A549 (cell line): ENCODE data around the gene TNNC1. TPM values are rescaled to one million over a fixed set of nuclear protein-coding genes. Genes with fewer than 3 reads are reported as not detected.

Experiments used
- ATAC-seq, 2 experiments: fragments of 200-7000 bp in 1 of 2; fragments of >200 bp in 1 of 2; cut with Nextera tagmentation in 1 of 2; cut with Tn5 transposase in 1 of 2; 3 replicates each; pipeline versions ENCODE4 v1.8.0 to v1.9.1; 2018 to 2020; ENCODE audit warnings: mild to moderate bottlenecking in 1 of 2, moderate library complexity in 1 of 2
- CTCF ChIA-PET: fragments of 300-600 bp; sonication (Branson Sonifier 250); formaldehyde crosslinking; extraction: SDS; loops from one replicate; lab custom pipeline; 2021; ENCODE audit warnings: antibody characterized with exemption, inconsistent platforms; lab: Yijun Ruan, JAX
- POLR2A ChIA-PET: fragments of 350-600 bp; formaldehyde crosslinking; extraction: SDS; loops from one replicate; lab custom pipeline; 2021; ENCODE audit warnings: antibody characterized with exemption, inconsistent platforms; lab: Yijun Ruan, JAX
- DNase-seq, 2 experiments: peaks; one replicate each; pipeline versions ENCODE4 v3.0.0 to v3.0.0-alpha.2; 2011 to 2016; ENCODE audit warnings: low read depth in 1 of 2, low spot score in 1 of 2
- FAIRE-seq: peaks from 2 replicates; lab custom pipeline; 2011; peaks lifted over from hg19 to GRCh38; lab: Jason Lieb, UNC
- H3K27ac ChIP-seq, 2 experiments: fragments of >200 bp; sonication (Bioruptor Twin); formaldehyde crosslinking; 3 replicates each; pipeline ENCODE4 v1.5.1; 2016 to 2017
- H3K4me1 ChIP-seq: fragments of >200 bp; sonication (Bioruptor Twin); formaldehyde crosslinking; 3 replicates; pipeline ENCODE4 v1.6.1; 2016
- H3K4me2 ChIP-seq: fragments of >200 bp; sonication (Bioruptor Twin); formaldehyde crosslinking; 3 replicates; pipeline ENCODE4 v1.6.1; 2016
- H3K4me3 ChIP-seq: fragments of >200 bp; sonication (Bioruptor Twin); formaldehyde crosslinking; 3 replicates; pipeline ENCODE4 v1.5.1; 2016
- H3K9me3 ChIP-seq: fragments of >200 bp; sonication (Bioruptor Twin); formaldehyde crosslinking; 3 replicates; pipeline ENCODE4 v1.6.1; 2016
- CHD4 ChIP-seq: fragments of 200-600 bp; sonication (generic); IDR thresholded peaks from 2 replicates; pipeline ENCODE4 v1.6.1; 2016; ENCODE audit warnings: antibody characterized with exemption, mild to moderate bottlenecking, borderline replicate concordance
- EP300 ChIP-seq, 2 experiments: fragments of >200 bp; sonication (Bioruptor Twin); formaldehyde crosslinking; IDR thresholded peaks; 2 replicates in 1 of 2; 3 replicates in 1 of 2; pipeline ENCODE4 v1.6.1; 2016 to 2017
- ESRRA ChIP-seq: fragments of 150-350 bp; IDR thresholded peaks from 2 replicates; pipeline ENCODE4 v1.6.1; 2014; ENCODE audit warnings: mild to moderate bottlenecking, low read length, borderline replicate concordance
- HMGXB4 ChIP-seq: fragments of 250-450 bp; sonication (Bioruptor Pico); IDR thresholded peaks from 2 replicates; pipeline ENCODE4 v1.5.0; 2021; ENCODE audit warnings: mild to moderate bottlenecking, moderate library complexity, borderline replicate concordance
- HOXA7 ChIP-seq: fragments of 250-450 bp; sonication (Bioruptor Pico); IDR thresholded peaks from 2 replicates; pipeline ENCODE4 v1.5.0; 2020; ENCODE audit warnings: mild to moderate bottlenecking, moderate library complexity
- HOXB13 ChIP-seq: fragments of 250-450 bp; sonication (Bioruptor Pico); IDR thresholded peaks from 2 replicates; pipeline ENCODE4 v1.5.0; 2020; ENCODE audit warnings: low read depth, mild to moderate bottlenecking, moderate library complexity
- JUN ChIP-seq, 2 experiments: fragments of >200 bp; sonication (Bioruptor Twin); formaldehyde crosslinking; IDR thresholded peaks; 2 replicates in 1 of 2; 3 replicates in 1 of 2; pipeline ENCODE4 v1.6.1; 2016 to 2017
- JUNB ChIP-seq: fragments of >200 bp; sonication (Bioruptor Twin); formaldehyde crosslinking; IDR thresholded peaks from 2 replicates; pipeline ENCODE4 v1.6.1; 2016
- KDM1A ChIP-seq: fragments of 200-600 bp; sonication (generic); IDR thresholded peaks from 2 replicates; pipeline ENCODE4 v1.6.1; 2016; ENCODE audit warnings: low read depth, mild to moderate bottlenecking
- MAX ChIP-seq: IDR thresholded peaks from 2 replicates; pipeline ENCODE4 v1.6.1; 2012
- MAZ ChIP-seq: fragments of 150-350 bp; IDR thresholded peaks from 2 replicates; pipeline ENCODE4 v1.6.1; 2014; ENCODE audit warnings: antibody characterized with exemption, low read depth, low read length, borderline replicate concordance
- NPAS2 ChIP-seq: fragments of 250-450 bp; sonication (Bioruptor Pico); IDR thresholded peaks from 2 replicates; pipeline ENCODE4 v1.8.0; 2022; ENCODE audit warnings: mild to moderate bottlenecking, moderate library complexity, borderline replicate concordance
- PHF8 ChIP-seq: fragments of 200-600 bp; sonication (generic); IDR thresholded peaks from 2 replicates; pipeline ENCODE4 v1.6.1; 2016; ENCODE audit warnings: low read depth, mild to moderate bottlenecking, antibody characterized with exemption, moderate library complexity, borderline replicate concordance
- POLR2AphosphoS2 ChIP-seq: conservative IDR thresholded peaks from 2 replicates; pipeline ENCODE4 v1.6.1; 2012; ENCODE audit warnings: low read length, improper control_type of control experiment, inconsistent platforms
- RARB ChIP-seq: fragments of 250-450 bp; sonication (Bioruptor Pico); IDR thresholded peaks from 2 replicates; pipeline ENCODE4 v1.8.0; 2021; ENCODE audit warnings: mild to moderate bottlenecking, moderate library complexity
- RCOR1 ChIP-seq: fragments of 150-350 bp; IDR thresholded peaks from 2 replicates; pipeline ENCODE4 v1.6.1; 2014; ENCODE audit warnings: antibody characterized with exemption, low read length, low read depth
- RFX5 ChIP-seq: fragments of 450-650 bp; IDR thresholded peaks from 2 replicates; pipeline ENCODE4 v1.7.1; 2014; ENCODE audit warnings: antibody characterized with exemption, mild to moderate bottlenecking, moderate library complexity
- RNF2 ChIP-seq: fragments of 200-600 bp; sonication (generic); IDR thresholded peaks from 2 replicates; pipeline ENCODE4 v1.6.1; 2016; ENCODE audit warnings: low read depth, mild to moderate bottlenecking, antibody characterized with exemption, moderate library complexity, borderline replicate concordance
- SMC3 ChIP-seq: fragments of >200 bp; sonication (Bioruptor Twin); formaldehyde crosslinking; IDR thresholded peaks from 3 replicates; pipeline ENCODE4 v1.6.1; 2018; ENCODE audit warnings: inconsistent platforms
- SREBF2 ChIP-seq: fragments of 450-650 bp; IDR thresholded peaks from 2 replicates; pipeline ENCODE4 v1.6.1; 2014; ENCODE audit warnings: mild to moderate bottlenecking, moderate library complexity
- ZNF302 ChIP-seq: fragments of 250-450 bp; sonication (Bioruptor Pico); IDR thresholded peaks from 2 replicates; pipeline ENCODE4 v1.9.0; 2021; ENCODE audit warnings: inconsistent platforms, mild to moderate bottlenecking, moderate library complexity
- ZSCAN20 ChIP-seq: fragments of 250-450 bp; sonication (Bioruptor Pico); IDR thresholded peaks from 2 replicates; pipeline ENCODE4 v1.8.0; 2022; ENCODE audit warnings: mild to moderate bottlenecking, moderate library complexity
- WGBS: methylation state at CpG from one replicate; pipeline ENCODE4 v1.1.6; 2017; ENCODE audit errors: missing lambda C conversion rate; 5-methylcytosine and 5-hydroxymethylcytosine counted together
- polyA plus RNA-seq, 4 experiments: library from polyadenylated mRNA; depleted of rRNA in 3 of 4; stranded (reverse); fragments of >200 nt; fragmentation: RNase III in 1 of 4; extraction: RNeasy Plus Mini Kit Qiagen cat#74134 plus additional on column Dnase treatment in 1 of 4; gene quantifications; 2 replicates in 3 of 4; 3 replicates in 1 of 4; pipeline ENCODE4 v1.2.3, GENCODE V29; 2011 to 2017
- TF ChIP-seq, protein P1 (sequence below): fragments of >200 bp; sonication (Bioruptor Twin); formaldehyde crosslinking; IDR thresholded peaks from 3 replicates; pipeline ENCODE4 v1.6.1; 2016
- TF ChIP-seq, protein P2 (sequence below): fragments of 150-350 bp; IDR thresholded peaks from 2 replicates; pipeline ENCODE4 v1.6.1; 2014; ENCODE audit warnings: low read depth, mild to moderate bottlenecking, low read length
- TF ChIP-seq, protein P3 (sequence below): fragments of >200 bp; sonication (Bioruptor Twin); formaldehyde crosslinking; IDR thresholded peaks from 2 replicates; pipeline ENCODE4 v1.6.1; 2016
- TF ChIP-seq, protein P4 (sequence below): fragments of 200-600 bp; sonication (generic); IDR thresholded peaks from 2 replicates; pipeline ENCODE4 v1.6.1; 2016; ENCODE audit warnings: antibody characterized with exemption, mild to moderate bottlenecking, moderate library complexity

The TNNC1 gene
- polyA plus RNA-seq, 2 of the 4 experiments (the other 2 are of a cell fraction): 2.6 to 4.5 TPM

GRCh38 chr3:52479037-52479876, 25.4 kb upstream of the TNNC1 start:
- H3K9me3 ChIP-seq: no peaks in the 10 kb centered on the region
- H3K4me3 ChIP-seq: no peak overlapping the region
- ATAC-seq (no peak), FAIRE-seq (no peak), DNase-seq (no peak)
- 93% methylated on average over 5 of the region's 7 CpGs for WGBS
- H3K27ac ChIP-seq: no peak overlapping the region
- TF ChIP-seq PHF8: no peak
- no peak for TF ChIP-seq NPAS2
- TF ChIP-seq EP300 (IDR thresholded peaks at IDR 0.05): no peak
- no peak for TF ChIP-seq MAZ
- no peak for TF ChIP-seq MAX
- no peak for TF ChIP-seq RCOR1
- no peak for TF ChIP-seq RNF2
- no peak for TF ChIP-seq HOXB13 (CRISPR knock-in tag)
- TF ChIP-seq, protein P1, sequence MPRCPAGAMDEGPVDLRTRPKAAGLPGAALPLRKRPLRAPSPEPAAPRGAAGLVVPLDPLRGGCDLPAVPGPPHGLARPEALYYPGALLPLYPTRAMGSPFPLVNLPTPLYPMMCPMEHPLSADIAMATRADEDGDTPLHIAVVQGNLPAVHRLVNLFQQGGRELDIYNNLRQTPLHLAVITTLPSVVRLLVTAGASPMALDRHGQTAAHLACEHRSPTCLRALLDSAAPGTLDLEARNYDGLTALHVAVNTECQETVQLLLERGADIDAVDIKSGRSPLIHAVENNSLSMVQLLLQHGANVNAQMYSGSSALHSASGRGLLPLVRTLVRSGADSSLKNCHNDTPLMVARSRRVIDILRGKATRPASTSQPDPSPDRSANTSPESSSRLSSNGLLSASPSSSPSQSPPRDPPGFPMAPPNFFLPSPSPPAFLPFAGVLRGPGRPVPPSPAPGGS: no peak
- TF ChIP-seq HOXA7 (CRISPR knock-in tag): no peak
- no peak for TF ChIP-seq JUN (IDR thresholded peaks at IDR 0.05)
- no peak for TF ChIP-seq SMC3
- no peak for TF ChIP-seq ZSCAN20 (CRISPR knock-in tag)
- TF ChIP-seq KDM1A: no peak
- H3K4me1 ChIP-seq: no peaks in the 10 kb centered on the region
- ChIA-PET CTCF (no interaction called here), POLR2A (no interaction called here)
- H3K4me2 ChIP-seq: no peak overlapping the region

DNA sequence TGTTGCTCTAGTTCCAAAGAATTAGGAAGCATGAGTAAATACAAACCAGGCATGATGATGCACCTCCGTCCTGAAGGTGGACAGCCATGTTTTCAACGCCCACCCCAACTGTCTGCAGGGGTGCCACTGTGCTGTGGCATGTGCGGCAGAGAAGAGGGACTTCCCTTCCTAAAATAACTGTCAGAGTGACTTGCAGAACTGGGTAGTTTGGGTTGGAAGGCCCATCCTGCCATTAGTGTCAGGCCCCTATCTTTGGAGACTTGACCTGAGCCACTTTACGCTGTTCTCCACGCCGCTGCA, 23.9 kb upstream of the TNNC1 start:
- TF ChIP-seq JUNB (no peak), ZNF302 (CRISPR knock-in tag) (no peak), RFX5 (no peak), CHD4 (no peak), SREBF2 (no peak), POLR2AphosphoS2 (no peak), PHF8 (no peak), HMGXB4 (CRISPR knock-in tag) (no peak), RCOR1 (no peak), MAZ (no peak), SMC3 (no peak), ESRRA (no peak), KDM1A (no peak), RARB (CRISPR knock-in tag) (no peak)
- TF ChIP-seq, protein P2, sequence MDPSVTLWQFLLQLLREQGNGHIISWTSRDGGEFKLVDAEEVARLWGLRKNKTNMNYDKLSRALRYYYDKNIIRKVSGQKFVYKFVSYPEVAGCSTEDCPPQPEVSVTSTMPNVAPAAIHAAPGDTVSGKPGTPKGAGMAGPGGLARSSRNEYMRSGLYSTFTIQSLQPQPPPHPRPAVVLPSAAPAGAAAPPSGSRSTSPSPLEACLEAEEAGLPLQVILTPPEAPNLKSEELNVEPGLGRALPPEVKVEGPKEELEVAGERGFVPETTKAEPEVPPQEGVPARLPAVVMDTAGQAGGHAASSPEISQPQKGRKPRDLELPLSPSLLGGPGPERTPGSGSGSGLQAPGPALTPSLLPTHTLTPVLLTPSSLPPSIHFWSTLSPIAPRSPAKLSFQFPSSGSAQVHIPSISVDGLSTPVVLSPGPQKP: no peak
- TF ChIP-seq, protein P3, sequence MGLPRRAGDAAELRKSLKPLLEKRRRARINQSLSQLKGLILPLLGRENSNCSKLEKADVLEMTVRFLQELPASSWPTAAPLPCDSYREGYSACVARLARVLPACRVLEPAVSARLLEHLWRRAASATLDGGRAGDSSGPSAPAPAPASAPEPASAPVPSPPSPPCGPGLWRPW: no peak
- TF ChIP-seq, protein P4, sequence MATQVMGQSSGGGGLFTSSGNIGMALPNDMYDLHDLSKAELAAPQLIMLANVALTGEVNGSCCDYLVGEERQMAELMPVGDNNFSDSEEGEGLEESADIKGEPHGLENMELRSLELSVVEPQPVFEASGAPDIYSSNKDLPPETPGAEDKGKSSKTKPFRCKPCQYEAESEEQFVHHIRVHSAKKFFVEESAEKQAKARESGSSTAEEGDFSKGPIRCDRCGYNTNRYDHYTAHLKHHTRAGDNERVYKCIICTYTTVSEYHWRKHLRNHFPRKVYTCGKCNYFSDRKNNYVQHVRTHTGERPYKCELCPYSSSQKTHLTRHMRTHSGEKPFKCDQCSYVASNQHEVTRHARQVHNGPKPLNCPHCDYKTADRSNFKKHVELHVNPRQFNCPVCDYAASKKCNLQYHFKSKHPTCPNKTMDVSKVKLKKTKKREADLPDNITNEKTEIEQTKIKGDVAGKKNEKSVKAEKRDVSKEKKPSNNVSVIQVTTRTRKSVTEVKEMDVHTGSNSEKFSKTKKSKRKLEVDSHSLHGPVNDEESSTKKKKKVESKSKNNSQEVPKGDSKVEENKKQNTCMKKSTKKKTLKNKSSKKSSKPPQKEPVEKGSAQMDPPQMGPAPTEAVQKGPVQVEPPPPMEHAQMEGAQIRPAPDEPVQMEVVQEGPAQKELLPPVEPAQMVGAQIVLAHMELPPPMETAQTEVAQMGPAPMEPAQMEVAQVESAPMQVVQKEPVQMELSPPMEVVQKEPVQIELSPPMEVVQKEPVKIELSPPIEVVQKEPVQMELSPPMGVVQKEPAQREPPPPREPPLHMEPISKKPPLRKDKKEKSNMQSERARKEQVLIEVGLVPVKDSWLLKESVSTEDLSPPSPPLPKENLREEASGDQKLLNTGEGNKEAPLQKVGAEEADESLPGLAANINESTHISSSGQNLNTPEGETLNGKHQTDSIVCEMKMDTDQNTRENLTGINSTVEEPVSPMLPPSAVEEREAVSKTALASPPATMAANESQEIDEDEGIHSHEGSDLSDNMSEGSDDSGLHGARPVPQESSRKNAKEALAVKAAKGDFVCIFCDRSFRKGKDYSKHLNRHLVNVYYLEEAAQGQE: no peak
- CTCF ChIA-PET: no interaction called here
- H3K27ac ChIP-seq: no peak overlapping the region
- DNase-seq (no peak), ATAC-seq (no peak), FAIRE-seq (no peak)
- H3K4me2 ChIP-seq: no peak overlapping the region
- no peaks in the 10 kb centered on the region for H3K9me3 ChIP-seq
- POLR2A ChIA-PET: no interaction called here
- H3K4me3 ChIP-seq: no peak overlapping the region
- no peaks in the 10 kb centered on the region for H3K4me1 ChIP-seq
- WGBS: 92% methylated on average over 5 of the region's 6 CpGs
